Measurements from ENCODE around the gene PHKA2.

Gene PHKA2

GRCh38 chrX:18956303-18957032 lies 27.4 kb downstream of the PHKA2 start:
- no peak for TF ChIP-seq CTCF (IDR thresholded peaks at IDR 0.05; ENCODE audit: low read depth, low read length)
- Histone ChIP-seq H3K4me3 (ENCODE audit: low read depth, low read length) (no peak overlapping the region), H3K27me3 (no peaks in the 10 kb centered on the region), H3K4me1 (no peaks in the 10 kb centered on the region), H3K9me3 (no peaks in the 10 kb centered on the region), H3K36me3 (no peaks in the 10 kb centered on the region)
- no peak for DNase-seq

- H3K36me3 ChIP-seq = no peaks in the 10 kb centered on the region
- no peak for TF ChIP-seq CTCF (IDR thresholded peaks at IDR 0.05; ENCODE audit: low read depth, low read length)
- H3K9me3 ChIP-seq = no peaks in the 10 kb centered on the region
- no peak for DNase-seq
- no peaks in the 10 kb centered on the region for H3K4me1 ChIP-seq
- H3K27me3 ChIP-seq = no peaks in the 10 kb centered on the region
- no peak overlapping the region for H3K4me3 ChIP-seq (ENCODE audit: low read depth, low read length)
Observed at GRCh38 chrX:18955676-18956075, 28.2 kb downstream of the PHKA2 start.

- Histone ChIP-seq H3K4me1 (no peaks in the 10 kb centered on the region), H3K4me3 (ENCODE audit: low read depth, low read length) (no peak overlapping the region), H3K27me3 (no peaks in the 10 kb centered on the region), H3K9me3 (no peaks in the 10 kb centered on the region), H3K36me3 (no peaks in the 10 kb centered on the region)
- TF ChIP-seq CTCF (IDR thresholded peaks at IDR 0.05; ENCODE audit: low read depth, low read length) = no peak
- DNase-seq = no peak
Observed at GRCh38 chrX:18951032-18951431, 32.9 kb downstream of the PHKA2 start.

GRCh38 chrX:18949944-18950301 lies 34.0 kb downstream of the PHKA2 start:
- no peak for DNase-seq
- Histone ChIP-seq H3K4me3 (ENCODE audit: low read depth, low read length) (no peak overlapping the region), H3K9me3 (no peaks in the 10 kb centered on the region), H3K27me3 (no peaks in the 10 kb centered on the region), H3K4me1 (no peaks in the 10 kb centered on the region), H3K36me3 (no peaks in the 10 kb centered on the region)
- no peak for TF ChIP-seq CTCF (IDR thresholded peaks at IDR 0.05; ENCODE audit: low read depth, low read length)

- Histone ChIP-seq H3K4me3 (ENCODE audit: low read depth, low read length) (no peak overlapping the region), H3K9me3 (no peaks in the 10 kb centered on the region), H3K27me3 (no peaks in the 10 kb centered on the region), H3K36me3 (no peaks in the 10 kb centered on the region), H3K4me1 (no peaks in the 10 kb centered on the region)
- TF ChIP-seq CTCF (IDR thresholded peaks at IDR 0.05; ENCODE audit: low read depth, low read length) = no peak
- DNase-seq = no peak
Observed at GRCh38 chrX:18949291-18949943, 34.5 kb downstream of the PHKA2 start.

- Histone ChIP-seq H3K36me3 (no peaks in the 10 kb centered on the region), H3K9me3 (no peaks in the 10 kb centered on the region), H3K4me3 (ENCODE audit: low read depth, low read length) (no peak overlapping the region), H3K27me3 (no peaks in the 10 kb centered on the region), H3K4me1 (no peaks in the 10 kb centered on the region)
- DNase-seq = no peak
- TF ChIP-seq CTCF (IDR thresholded peaks at IDR 0.05; ENCODE audit: low read depth, low read length) = no peak
Observed at GRCh38 chrX:18946611-18947010, 37.3 kb downstream of the PHKA2 start.

Measured in BE2C (cell line).